Suprapubic skin (tissue), 4 donors: ENCODE data around the gene SYT13.

ENCODE experiments used
- POLR2A ChIP-seq, 2 donors: fragments of 450-650 bp; IDR thresholded peaks; one replicate each; pipeline ENCODE4 v1.6.1; 2017; ENCODE audit warnings: antibody characterized with exemption in 2 of 2, mild to moderate bottlenecking in 2 of 2, moderate library complexity in 2 of 2
- POLR2AphosphoS5 ChIP-seq, 3 donors: sonication (generic); formaldehyde crosslinking; IDR thresholded peaks; one replicate each; pipeline ENCODE4 v1.6.1; 2017; ENCODE audit warnings: antibody characterized with exemption in 3 of 3

DNA sequence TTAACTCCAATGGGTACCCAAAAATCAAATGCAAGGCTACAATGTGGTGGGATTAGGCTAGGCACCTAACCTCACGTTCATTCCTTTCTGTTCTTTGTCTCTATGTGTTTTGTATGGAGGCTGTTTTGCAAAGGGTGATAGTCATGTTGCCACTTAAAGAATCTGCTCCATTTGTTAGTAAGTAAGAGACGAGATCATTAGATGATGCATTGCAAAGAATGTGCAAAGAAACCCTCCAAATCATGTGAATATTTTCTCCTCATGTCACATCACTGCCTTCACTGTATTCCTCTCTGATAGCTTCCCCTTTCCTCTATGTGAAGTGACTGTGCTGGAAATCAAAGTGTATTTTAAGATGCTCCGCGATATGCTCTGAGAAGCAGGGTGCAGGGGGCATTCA lies 11.9 kb downstream of the SYT13 start:
- TF ChIP-seq POLR2A (IDR thresholded peaks at IDR 0.05) = no peak
- TF ChIP-seq POLR2AphosphoS5 (IDR thresholded peaks at IDR 0.05) = no peak
